GM23338 (cell line): ENCODE data around the gene TMPRSS13.

Experiments used
- CREB1 ChIP-seq: fragments of 250-450 bp; sonication (Bioruptor Pico); IDR thresholded peaks from 2 replicates; pipeline ENCODE4 v1.5.0; 2020; ENCODE audit warnings: low read depth, mild to moderate bottlenecking, moderate library complexity
- CTCF ChIP-seq, 2 experiments: fragments of 200-600 bp in 1 of 2; sonication (generic) in 1 of 2; conservative IDR thresholded peaks; 2 replicates each; pipeline versions ENCODE4 v1.5.1 to v1.6.1; 2016 to 2017; ENCODE audit warnings: antibody characterized with exemption in 2 of 2, low read depth in 2 of 2, mild to moderate bottlenecking in 2 of 2, moderate library complexity in 1 of 2
- ETS1 ChIP-seq: IDR thresholded peaks from 2 replicates; pipeline ENCODE4 v1.6.1; 2016; ENCODE audit warnings: antibody characterized with exemption
- EZH2 ChIP-seq: fragments of 200-600 bp; sonication (generic); IDR thresholded peaks from one replicate; pipeline ENCODE4 v1.8.0; 2017; ENCODE audit warnings: antibody characterized with exemption, mild to moderate bottlenecking, low read depth; ENCODE audit not compliant: unreplicated experiment
- EZH2phosphoT487 ChIP-seq: fragments of 200-600 bp; sonication (generic); IDR thresholded peaks from one replicate; pipeline ENCODE4 v1.8.1; 2018; ENCODE audit warnings: antibody characterized with exemption; ENCODE audit not compliant: unreplicated experiment
- JUNB ChIP-seq: IDR thresholded peaks from one replicate; pipeline ENCODE4 v1.6.1; 2016; ENCODE audit warnings: antibody characterized with exemption; ENCODE audit not compliant: unreplicated experiment
- NANOG ChIP-seq: IDR thresholded peaks from 2 replicates; pipeline ENCODE4 v1.6.1; 2016; ENCODE audit warnings: antibody characterized with exemption, borderline replicate concordance
- POLR2AphosphoS5 ChIP-seq: IDR thresholded peaks from 2 replicates; pipeline ENCODE4 v1.6.1; 2016; ENCODE audit warnings: antibody characterized with exemption, low read depth
- REST ChIP-seq: IDR thresholded peaks from one replicate; pipeline ENCODE4 v1.6.1; 2018; ENCODE audit warnings: antibody characterized with exemption; ENCODE audit not compliant: unreplicated experiment
- STAT1 ChIP-seq: IDR thresholded peaks from one replicate; pipeline ENCODE4 v1.6.1; 2016; ENCODE audit warnings: antibody characterized with exemption; ENCODE audit not compliant: unreplicated experiment
- ZNF114 ChIP-seq: fragments of 250-450 bp; sonication (Bioruptor Pico); IDR thresholded peaks from 2 replicates; pipeline ENCODE4 v1.5.0; 2020; ENCODE audit warnings: mild to moderate bottlenecking, moderate library complexity
- ZNF331 ChIP-seq: fragments of 250-450 bp; sonication (Bioruptor Pico); IDR thresholded peaks from 2 replicates; pipeline ENCODE4 v1.5.0; 2020; ENCODE audit warnings: low read depth, mild to moderate bottlenecking, moderate library complexity
- ZNF462 ChIP-seq: fragments of 250-450 bp; sonication (Bioruptor Pico); IDR thresholded peaks from 2 replicates; pipeline ENCODE4 v1.5.0; 2020; ENCODE audit warnings: mild to moderate bottlenecking, moderate library complexity

GRCh38 chr11:117891362-117891761, 37.8 kb downstream of the TMPRSS13 start:
- no peak for TF ChIP-seq POLR2AphosphoS5
- no peak for TF ChIP-seq CTCF (conservative IDR thresholded peaks at IDR 0.05; ENCODE audit: low read depth in 2 of 2)
- no peak for TF ChIP-seq JUNB
- no peak for TF ChIP-seq CREB1 (CRISPR knock-in tag)
- no peak for TF ChIP-seq EZH2
- no peak for TF ChIP-seq EZH2phosphoT487
- no peak for TF ChIP-seq ZNF462 (CRISPR knock-in tag)
- TF ChIP-seq REST, result no peak
- TF ChIP-seq ZNF331, result no peak
- no peak for TF ChIP-seq STAT1
- TF ChIP-seq ETS1, result no peak
- TF ChIP-seq ZNF114 (CRISPR knock-in tag), result no peak
- TF ChIP-seq NANOG, result no peak
